Stimulated activated CD8-positive, alpha-beta memory T cell treated with anti-CD3 and anti-CD28 coated beads, Interleukin-4, amount 100 ng/mL, for 4 hours (primary cell): ENCODE results near the gene C1QL2.

Source experiments
- DNase-seq, 2 donors: peaks; one replicate each; pipeline ENCODE4 v3.0.0-alpha.2; 2020; ENCODE audit warnings: low read depth in 2 of 2, low spot score in 1 of 2

Gene C1QL2

GRCh38 chr2:119144806-119145205 is 13.7 kb downstream of the C1QL2 start:
- no peak for DNase-seq

GRCh38 chr2:119142824-119143223 is 15.7 kb downstream of the C1QL2 start:
- no peak for DNase-seq

GRCh38 chr2:119137502-119137901 is 21.0 kb downstream of the C1QL2 start:
- DNase-seq, result no peak

GRCh38 chr2:119136872-119137271 is 21.7 kb downstream of the C1QL2 start:
- no peak for DNase-seq

GRCh38 chr2:119136093-119136492 is 22.5 kb downstream of the C1QL2 start:
- DNase-seq, result no peak

GRCh38 chr2:119134775-119135174 is 23.8 kb downstream of the C1QL2 start:
- DNase-seq, result no peak

- DNase-seq, result no peak
Observed at GRCh38 chr2:119126650-119127049, 31.9 kb downstream of the C1QL2 start.

- no peak for DNase-seq
Observed at GRCh38 chr2:119123389-119123788, 35.2 kb downstream of the C1QL2 start.

GRCh38 chr2:119122663-119123062 is 35.9 kb downstream of the C1QL2 start:
- DNase-seq, result no peak

GRCh38 chr2:119119999-119120756 is 38.4 kb downstream of the C1QL2 start:
- DNase-seq, result no peak

- no peak for DNase-seq
Observed at GRCh38 chr2:119119076-119119785, 39.3 kb downstream of the C1QL2 start.

GRCh38 chr2:119117891-119118882 is 40.4 kb downstream of the C1QL2 start:
- no peak for DNase-seq

- DNase-seq, result no peak
Observed at GRCh38 chr2:119117408-119117807, 41.1 kb downstream of the C1QL2 start.

GRCh38 chr2:119116411-119117295 is 41.9 kb downstream of the C1QL2 start:
- DNase-seq, result no peak

GRCh38 chr2:119114266-119114665 is 44.3 kb downstream of the C1QL2 start:
- no peak for DNase-seq

- DNase-seq, result no peak
Observed at GRCh38 chr2:119113489-119113770, 45.1 kb downstream of the C1QL2 start.

- no peak for DNase-seq
Observed at GRCh38 chr2:119112770-119113488, 45.6 kb downstream of the C1QL2 start.

GRCh38 chr2:119112230-119112629 is 46.3 kb downstream of the C1QL2 start:
- DNase-seq, result no peak

GRCh38 chr2:119111115-119111975 is 47.2 kb downstream of the C1QL2 start:
- no peak for DNase-seq
